ENCODE results near the gene CAMTA1.

Gene CAMTA1

GRCh38 chr1:7450838-7451237 lies 665.6 kb downstream of the CAMTA1 start:
- no peak for DNase-seq (ENCODE audit: low read depth in 2 of 2)

- no peak for DNase-seq (ENCODE audit: low read depth in 2 of 2)
These were observed 667.8 kb downstream of the CAMTA1 start for GRCh38 chr1:7453038-7453437.

GRCh38 chr1:7454052-7454815 lies 669.0 kb downstream of the CAMTA1 start:
- DNase-seq (ENCODE audit: low read depth in 2 of 2) = no peak

- no peak for DNase-seq (ENCODE audit: low read depth in 2 of 2)
These were observed 669.9 kb downstream of the CAMTA1 start for GRCh38 chr1:7454895-7455784.

GRCh38 chr1:7455796-7456721 lies 670.8 kb downstream of the CAMTA1 start:
- no peak for DNase-seq (ENCODE audit: low read depth in 2 of 2)

GRCh38 chr1:7456722-7457082 lies 671.4 kb downstream of the CAMTA1 start:
- DNase-seq (ENCODE audit: low read depth in 2 of 2) = no peak

- DNase-seq (ENCODE audit: low read depth in 2 of 2) = no peak
These were observed 672.6 kb downstream of the CAMTA1 start for GRCh38 chr1:7457811-7458210.

GRCh38 chr1:7458946-7459345 lies 673.7 kb downstream of the CAMTA1 start:
- DNase-seq (ENCODE audit: low read depth in 2 of 2) = no peak

GRCh38 chr1:7459914-7460313 lies 674.7 kb downstream of the CAMTA1 start:
- no peak for DNase-seq (ENCODE audit: low read depth in 2 of 2)

- DNase-seq (ENCODE audit: low read depth in 2 of 2) = no peak
These were observed 675.6 kb downstream of the CAMTA1 start for GRCh38 chr1:7460807-7461206.

GRCh38 chr1:7462617-7463016 lies 677.4 kb downstream of the CAMTA1 start:
- DNase-seq (ENCODE audit: low read depth in 2 of 2) = no peak

GRCh38 chr1:7463526-7463925 lies 678.3 kb downstream of the CAMTA1 start:
- DNase-seq (ENCODE audit: low read depth in 2 of 2) = no peak

GRCh38 chr1:7464736-7465135 lies 679.5 kb downstream of the CAMTA1 start:
- DNase-seq (ENCODE audit: low read depth in 2 of 2) = no peak

GRCh38 chr1:7467476-7468175 lies 682.4 kb downstream of the CAMTA1 start:
- no peak for DNase-seq (ENCODE audit: low read depth in 2 of 2)

- no peak for DNase-seq (ENCODE audit: low read depth in 2 of 2)
These were observed 683.0 kb downstream of the CAMTA1 start for GRCh38 chr1:7468248-7468647.

GRCh38 chr1:7469255-7469938 lies 684.1 kb downstream of the CAMTA1 start:
- no peak for DNase-seq (ENCODE audit: low read depth in 2 of 2)

GRCh38 chr1:7470904-7471638 lies 685.8 kb downstream of the CAMTA1 start:
- no peak for DNase-seq (ENCODE audit: low read depth in 2 of 2)

- no peak for DNase-seq (ENCODE audit: low read depth in 2 of 2)
These were observed 686.6 kb downstream of the CAMTA1 start for GRCh38 chr1:7471836-7472235.

GRCh38 chr1:7473223-7474142 lies 688.2 kb downstream of the CAMTA1 start:
- DNase-seq (ENCODE audit: low read depth in 2 of 2) = no peak

All from activated CD4-positive, alpha-beta T cell treated with anti-CD3 and anti-CD28 coated beads for 24 hours (primary cell).